Mucosa of descending colon (tissue), 3 donors: ENCODE data around the gene TMEM209. TPM values are rescaled to one million over a fixed set of nuclear protein-coding genes. Genes with fewer than 3 reads are reported as not detected.
A peak's percentile ranks its signal among the peaks of the same experiment; 100 is the strongest.

Source experiments
- ATAC-seq: fragments of 200-7000 bp; cut with Tn5 transposase; one replicate; pipeline ENCODE4 v1.9.1; 2020; ENCODE audit warnings: mild to moderate bottlenecking, moderate library complexity
- DNase-seq, 3 donors: peaks; one replicate each; pipeline ENCODE4 v3.0.0-alpha.2; 2020
- H3K36me3 ChIP-seq: fragments of 200-600 bp; one replicate; pipeline ENCODE4 v1.8.0; 2021; ENCODE audit warnings: low read depth, mild to moderate bottlenecking
- H3K4me1 ChIP-seq: fragments of 200-600 bp; one replicate; pipeline ENCODE4 v1.8.0; 2021; ENCODE audit warnings: low read depth, mild to moderate bottlenecking
- H3K4me3 ChIP-seq: fragments of 200-600 bp; one replicate; pipeline ENCODE4 v1.8.0; 2021; ENCODE audit warnings: mild to moderate bottlenecking
- H3K9me3 ChIP-seq: fragments of 200-600 bp; one replicate; pipeline ENCODE4 v1.8.0; 2021; ENCODE audit warnings: mild to moderate bottlenecking
- CTCF ChIP-seq: fragments of 200-600 bp; IDR thresholded peaks from one replicate; pipeline ENCODE4 v1.8.0; 2022; ENCODE audit warnings: antibody characterized with exemption, mild to moderate bottlenecking
- intact Hi-C, 2 donors: fragments of 100-400 bp; cut with DNase I in 1 of 2; cut with micrococcal nuclease in 1 of 2; formaldehyde crosslinking; loops; one replicate each; pipeline versions ENCODE4 v1.11.0 to v1.11.1; 2022; cut with DNase I, micrococcal nuclease
- total RNA-seq, 3 donors: library from RNA; stranded (reverse); fragmentation: NEBNext Ultra II Directional in 2 of 3; extraction: Animal tissue kit (Norgen Biotek cat#: 25700) in 2 of 3; gene quantifications; one replicate each; pipeline versions ENCODE4 v1.2.1 to v1.2.4, GENCODE V29; 2021 to 2023
- donor health status: DM: no; HTN: no; CAD: no; lungs with moderate emphysema.
- donor health status: DM: no; HTN: no; CAD: no.
- donor health status: DM: no; HTN: yes; CAD: no.

The TMEM209 gene
- total RNA-seq, 3 donors from 2014 or later = 19.1 to 28.9 (median 27.6) TPM

- H3K4me1 ChIP-seq = no peaks in the 10 kb centered on the region
- H3K9me3 ChIP-seq = no peaks in the 10 kb centered on the region
- H3K36me3 ChIP-seq = no peaks in the 10 kb centered on the region
- TF ChIP-seq CTCF = no peak
- intact Hi-C loops = no loop called here
- ATAC-seq (no peak), DNase-seq (no peak)
- no peak overlapping the region for H3K4me3 ChIP-seq
These were observed 14.7 kb upstream of the TMEM209 start for GRCh38 chr7:130219871-130220270.

GRCh38 chr7:130218806-130219620 is 13.8 kb upstream of the TMEM209 start:
- intact Hi-C loops = no loop called here
- TF ChIP-seq CTCF = no peak
- DNase-seq = no peak
- Histone ChIP-seq H3K36me3 (no peaks in the 10 kb centered on the region), H3K4me1 (no peaks in the 10 kb centered on the region), H3K9me3 (no peaks in the 10 kb centered on the region), H3K4me3 (no peak overlapping the region)
- ATAC-seq = no peak

GRCh38 chr7:130216750-130217149 is 11.5 kb upstream of the TMEM209 start:
- intact Hi-C loops = no loop called here
- Histone ChIP-seq H3K36me3 (no peaks in the 10 kb centered on the region), H3K4me3 (no peak overlapping the region), H3K4me1 (no peaks in the 10 kb centered on the region), H3K9me3 (no peaks in the 10 kb centered on the region)
- DNase-seq = no peak
- TF ChIP-seq CTCF = no peak
- ATAC-seq = no peak

- intact Hi-C loops = no loop called here
- no peak overlapping the region for H3K4me3 ChIP-seq
- no peaks in the 10 kb centered on the region for H3K4me1 ChIP-seq
- no peaks in the 10 kb centered on the region for H3K36me3 ChIP-seq
- no peaks in the 10 kb centered on the region for H3K9me3 ChIP-seq
- no peak for DNase-seq
- no peak for ATAC-seq
- TF ChIP-seq CTCF = no peak
These were observed 10.8 kb upstream of the TMEM209 start for GRCh38 chr7:130216025-130216424.

GRCh38 chr7:130213828-130214227 is 8.6 kb upstream of the TMEM209 start:
- H3K9me3 ChIP-seq = no peaks in the 10 kb centered on the region
- no peak overlapping the region for H3K4me3 ChIP-seq
- H3K4me1 ChIP-seq = no peaks in the 10 kb centered on the region
- no peak for DNase-seq
- ATAC-seq = peak; percentile 45
- no peaks in the 10 kb centered on the region for H3K36me3 ChIP-seq
- no peak for TF ChIP-seq CTCF
- intact Hi-C loops = no loop called here
